ENCODE results near the gene MILR1.

The MILR1 gene

GRCh38 chr17:64498308-64499203, 49.6 kb downstream of the MILR1 start:
- TF ChIP-seq CTCF (IDR thresholded peaks at IDR 0.05; ENCODE audit: low read length, missing control alignments) = no peak
- DNase-seq (ENCODE audit: low read depth) = no peak
- H3K4me3 ChIP-seq (replicated peaks; ENCODE audit: low read depth, low read length) = no peak overlapping the region

GRCh38 chr17:64499805-64500486, 51.0 kb downstream of the MILR1 start:
- DNase-seq (ENCODE audit: low read depth) = no peak

GRCh38 chr17:64500487-64500859, 51.6 kb downstream of the MILR1 start:
- DNase-seq (ENCODE audit: low read depth) = no peak
- TF ChIP-seq CTCF (IDR thresholded peaks at IDR 0.05; ENCODE audit: low read length, missing control alignments) = no peak
- H3K4me3 ChIP-seq (replicated peaks; ENCODE audit: low read depth, low read length) = no peak overlapping the region

More at GRCh38 chr17:64499805-64500486, 51.0 kb downstream of the MILR1 start:
- TF ChIP-seq CTCF (IDR thresholded peaks at IDR 0.05; ENCODE audit: low read length, missing control alignments) = no peak
- no peak overlapping the region for H3K4me3 ChIP-seq (replicated peaks; ENCODE audit: low read depth, low read length)

- no peak overlapping the region for H3K4me3 ChIP-seq (replicated peaks; ENCODE audit: low read depth, low read length)
- TF ChIP-seq CTCF (IDR thresholded peaks at IDR 0.05; ENCODE audit: low read length, missing control alignments) = no peak
- DNase-seq (ENCODE audit: low read depth) = no peak
Measured at GRCh38 chr17:64500862-64501765, 52.2 kb downstream of the MILR1 start.

- DNase-seq (ENCODE audit: low read depth) = no peak
- TF ChIP-seq CTCF (IDR thresholded peaks at IDR 0.05; ENCODE audit: low read length, missing control alignments) = no peak
- H3K4me3 ChIP-seq (replicated peaks; ENCODE audit: low read depth, low read length) = no peak overlapping the region
Measured at GRCh38 chr17:64502021-64502420, 53.1 kb downstream of the MILR1 start.

- no peak overlapping the region for H3K4me3 ChIP-seq (replicated peaks; ENCODE audit: low read depth, low read length)
- DNase-seq (ENCODE audit: low read depth) = no peak
- no peak for TF ChIP-seq CTCF (IDR thresholded peaks at IDR 0.05; ENCODE audit: low read length, missing control alignments)
Measured at GRCh38 chr17:64502809-64503208, 53.9 kb downstream of the MILR1 start.

Data from fibroblast of pulmonary artery (primary cell).